Retinal pigment epithelial cell (primary cell): ENCODE data around the gene ZNF121.

ENCODE experiments used
- DNase-seq: peaks from one replicate; pipeline ENCODE4 v3.0.0-alpha.2; 2010; ENCODE audit warnings: low read depth
- H3K4me3 ChIP-seq: 2 replicates; pipeline ENCODE4 v1.5.1; 2011; ENCODE audit warnings: mild to moderate bottlenecking, low read length, control low read depth, moderate library complexity
- CTCF ChIP-seq: conservative IDR thresholded peaks from 2 replicates; pipeline ENCODE4 v1.5.1; 2011; ENCODE audit warnings: low read depth, low read length, control low read depth, inconsistent platforms

The ZNF121 gene

GRCh38 chr19:9584073-9584833 lies at the start of gene ZNF121:
TSS of gene ZNF121 (minus strand) at chr19:9584504. CDS start at chr19:9568097, 16,407 bp downstream.
- DNase-seq = peak; percentile 30
- peak within 1 kb of the TSS; percentile 95 for H3K4me3 ChIP-seq
- TF ChIP-seq CTCF = no peak

GRCh38 chr19:9627856-9628255 lies 43.6 kb upstream of the ZNF121 start:
- H3K4me3 ChIP-seq = no peak overlapping the region
- TF ChIP-seq CTCF = no peak
- no peak for DNase-seq

GRCh38 chr19:9622531-9622930 lies 38.2 kb upstream of the ZNF121 start:
- H3K4me3 ChIP-seq = no peak overlapping the region
- no peak for TF ChIP-seq CTCF
- no peak for DNase-seq

- TF ChIP-seq CTCF = no peak
- H3K4me3 ChIP-seq = peak within 1 kb of the TSS; percentile 98
- peak; percentile 64 for DNase-seq
These were observed 37.1 kb upstream of the ZNF121 start, which contains the start of gene ZNF561 for GRCh38 chr19:9621156-9622037. TSS of gene ZNF561 (minus strand) at chr19:9621232. CDS start at chr19:9619456, 1,776 bp downstream.

- no peak for TF ChIP-seq CTCF
- DNase-seq = no peak
These were observed 36.5 kb upstream of the ZNF121 start for GRCh38 chr19:9620842-9621155.

GRCh38 chr19:9615844-9616243 lies 31.5 kb upstream of the ZNF121 start:
- TF ChIP-seq CTCF = no peak
- no peak for DNase-seq
- H3K4me3 ChIP-seq = no peak overlapping the region

More at GRCh38 chr19:9620842-9621155, 36.5 kb upstream of the ZNF121 start:
- peak overlapping the region; percentile 98 for H3K4me3 ChIP-seq
